ENCODE measurements around the gene RECQL5.
A peak's percentile ranks its signal among the peaks of the same experiment; 100 is the strongest.

RECQL5 gene

DNA sequence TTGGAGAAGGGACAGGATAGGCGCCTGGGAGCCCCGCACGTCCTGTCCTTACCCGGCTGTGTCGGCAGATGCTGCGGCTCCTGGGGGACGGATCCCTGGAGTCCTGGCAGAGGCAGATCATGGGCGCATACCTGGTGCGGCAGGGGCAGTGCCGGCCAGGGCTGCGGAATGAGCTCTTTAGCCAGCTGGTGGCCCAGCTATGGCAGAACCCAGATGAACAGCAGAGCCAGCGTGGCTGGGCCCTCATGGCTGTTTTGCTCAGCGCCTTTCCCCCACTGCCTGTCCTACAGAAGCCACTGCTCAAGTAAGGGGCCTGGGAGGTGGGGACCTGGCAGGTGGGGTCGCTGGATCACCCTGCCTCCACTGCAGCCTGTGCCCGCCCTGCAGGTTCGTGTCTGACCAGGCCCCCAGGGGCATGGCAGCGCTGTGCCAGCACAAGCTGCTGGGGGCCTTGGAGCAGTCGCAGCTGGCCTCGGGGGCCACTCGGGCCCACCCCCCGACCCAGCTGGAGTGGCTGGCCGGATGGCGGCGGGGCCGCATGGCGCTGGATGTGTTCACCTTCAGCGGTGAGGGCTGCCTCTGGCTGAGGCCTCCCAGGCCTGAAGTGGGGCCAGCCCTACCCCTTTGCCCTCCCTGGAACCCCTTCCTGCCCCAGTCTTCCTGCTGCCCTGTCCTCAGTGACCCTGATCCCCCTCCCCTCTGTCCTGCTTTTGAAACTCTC lies 53.9 kb downstream of the RECQL5 start:
- TF ChIP-seq ZNF366 (tag by site-specific recombination; conservative IDR thresholded peaks at IDR 0.05) (no peak), ZNF350 (tag by site-specific recombination; IDR thresholded peaks at IDR 0.05) (no peak), GLIS2 (tag by site-specific recombination; IDR thresholded peaks at IDR 0.05) (peak; percentile 13; the same call in 1 of the 2 replicates), YY1 (tag by site-specific recombination; IDR thresholded peaks at IDR 0.05) (no peak), ZNF600 (tag by site-specific recombination; IDR thresholded peaks at IDR 0.05) (peak; percentile 45; the same call in 1 of the 2 replicates)
- TF ChIP-seq, protein P1, sequence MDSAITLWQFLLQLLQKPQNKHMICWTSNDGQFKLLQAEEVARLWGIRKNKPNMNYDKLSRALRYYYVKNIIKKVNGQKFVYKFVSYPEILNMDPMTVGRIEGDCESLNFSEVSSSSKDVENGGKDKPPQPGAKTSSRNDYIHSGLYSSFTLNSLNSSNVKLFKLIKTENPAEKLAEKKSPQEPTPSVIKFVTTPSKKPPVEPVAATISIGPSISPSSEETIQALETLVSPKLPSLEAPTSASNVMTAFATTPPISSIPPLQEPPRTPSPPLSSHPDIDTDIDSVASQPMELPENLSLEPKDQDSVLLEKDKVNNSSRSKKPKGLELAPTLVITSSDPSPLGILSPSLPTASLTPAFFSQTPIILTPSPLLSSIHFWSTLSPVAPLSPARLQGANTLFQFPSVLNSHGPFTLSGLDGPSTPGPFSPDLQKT (IDR thresholded peaks at IDR 0.05; ENCODE audit: borderline replicate concordance, low read depth, low read length) = no peak
- H3K4me3 ChIP-seq (ENCODE audit: low read depth, low read length) = no peak overlapping the region
- no peaks in the 10 kb centered on the region for H3K9me3 ChIP-seq (ENCODE audit: control insufficient read depth, insufficient read depth, low read depth, low read length)
- H3K4me1 ChIP-seq (ENCODE audit: control insufficient read depth, insufficient read depth, low read length) = no peaks in the 10 kb centered on the region
- no peak overlapping the region for H3K27ac ChIP-seq (ENCODE audit: extremely low read depth, low read depth, low read length)
- ChIA-PET CTCF (interaction anchor here (0.6 to 10.3 kb wide), 4 partner anchors 12 to 1022 kb away, joined by 3 to 102 read pairs (median 4); no protein-coding TSS in a partner anchor), POLR2A (interaction anchor here (0.8 kb wide), 1 partner anchor 17 kb away, joined by 3 read pairs; no protein-coding TSS in a partner anchor)
- H3K36me3 ChIP-seq (ENCODE audit: control insufficient read depth in 2 of 2, insufficient read depth in 1 of 2, low read length in 2 of 2) = no peaks in the 10 kb centered on the region

DNA sequence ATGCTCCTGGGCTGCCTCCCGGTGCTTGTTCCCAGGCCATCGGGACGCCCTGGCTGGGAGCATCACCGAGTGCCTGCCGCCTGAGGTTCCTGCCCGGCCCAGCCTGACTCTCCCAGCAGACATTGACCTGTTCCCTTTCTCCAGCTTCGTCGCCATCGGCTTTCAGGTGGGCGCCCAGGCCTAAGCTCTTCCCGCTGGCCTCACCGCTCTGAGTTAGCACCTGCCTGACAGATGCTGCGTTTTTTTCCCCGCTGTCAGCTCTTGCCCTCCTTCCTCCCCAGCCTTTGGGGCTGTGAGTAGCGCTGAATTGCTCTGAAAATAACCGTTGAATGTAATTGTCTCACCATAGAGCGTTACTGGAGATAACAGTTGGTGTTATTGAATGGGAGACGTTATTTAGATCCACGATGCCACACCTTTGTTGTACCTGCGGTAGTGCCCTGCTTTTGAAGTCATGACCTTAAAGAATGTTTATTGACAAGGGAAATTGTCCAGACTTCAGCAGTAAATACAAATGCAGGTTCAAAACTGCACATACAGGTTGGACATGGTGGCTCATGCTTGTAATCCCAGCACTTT lies 55.0 kb downstream of the RECQL5 start:
- POLR2A ChIA-PET = interaction anchor here (0.7 kb wide), 1 partner anchor 10 kb away, joined by 5 read pairs; no protein-coding TSS in a partner anchor
- no peaks in the 10 kb centered on the region for H3K36me3 ChIP-seq (ENCODE audit: control insufficient read depth in 2 of 2, insufficient read depth in 1 of 2, low read length in 2 of 2)
- H3K9me3 ChIP-seq (ENCODE audit: control insufficient read depth, insufficient read depth, low read depth, low read length) = no peaks in the 10 kb centered on the region
- H3K4me3 ChIP-seq (ENCODE audit: low read depth, low read length) = no peak overlapping the region
- no peak overlapping the region for H3K27ac ChIP-seq (ENCODE audit: extremely low read depth, low read depth, low read length)
- CTCF ChIA-PET = interaction anchor here (0.6 to 10.3 kb wide), 6 partner anchors 11 to 136 kb away, joined by 3 to 102 read pairs (median 6); partner anchors contain the start of gene SMIM5
- TF ChIP-seq TRIM28 (IDR thresholded peaks at IDR 0.05; ENCODE audit: borderline replicate concordance, low read length) (no peak), ZNF114 (tag by site-specific recombination; IDR thresholded peaks at IDR 0.05) (no peak), ZNF701 (tag by site-specific recombination; IDR thresholded peaks at IDR 0.05) (no peak), ZNF366 (tag by site-specific recombination; conservative IDR thresholded peaks at IDR 0.05) (no peak), ZNF423 (tag by site-specific recombination; IDR thresholded peaks at IDR 0.05) (no peak), ZNF184 (tag by site-specific recombination; IDR thresholded peaks at IDR 0.05) (no peak), ZNF571 (tag by site-specific recombination; IDR thresholded peaks at IDR 0.05) (no peak)
- TF ChIP-seq, protein P1 (IDR thresholded peaks at IDR 0.05; ENCODE audit: borderline replicate concordance, low read depth, low read length) = no peak
- no peaks in the 10 kb centered on the region for H3K4me1 ChIP-seq (ENCODE audit: control insufficient read depth, insufficient read depth, low read length)

GRCh38 chr17:75610103-75610984 lies 56.6 kb downstream of the RECQL5 start:
- TF ChIP-seq ZNF585B (tag by site-specific recombination; IDR thresholded peaks at IDR 0.05) (no peak), GLIS1 (tag by site-specific recombination; IDR thresholded peaks at IDR 0.05) (peak; percentile 23; the same call in 1 of the 2 replicates)

More at GRCh38 chr17:75610103-75610984, 56.6 kb downstream of the RECQL5 start:
- no peak overlapping the region for H3K4me3 ChIP-seq (ENCODE audit: low read depth, low read length)
- H3K36me3 ChIP-seq (ENCODE audit: control insufficient read depth in 2 of 2, insufficient read depth in 1 of 2, low read length in 2 of 2) = no peaks in the 10 kb centered on the region
- no peaks in the 10 kb centered on the region for H3K9me3 ChIP-seq (ENCODE audit: control insufficient read depth, insufficient read depth, low read depth, low read length)
- POLR2A ChIA-PET = no interaction called here
- no peak overlapping the region for H3K27ac ChIP-seq (ENCODE audit: extremely low read depth, low read depth, low read length)
- H3K4me1 ChIP-seq (ENCODE audit: control insufficient read depth, insufficient read depth, low read length) = no peaks in the 10 kb centered on the region
- CTCF ChIA-PET = interaction anchor here (0.5 to 10.3 kb wide), 7 partner anchors 10 to 184 kb away, joined by 3 to 102 read pairs (median 7); partner anchors contain the start of gene SMIM5
